Stimulated activated CD8-positive, alpha-beta memory T cell treated with anti-CD3 and anti-CD28 coated beads, Interleukin-4, amount 100 ng/mL, for 48 hours (primary cell): ENCODE data around the gene TBC1D8.

Experiments
- DNase-seq: peaks from one replicate; pipeline ENCODE4 v3.0.0-alpha.2; 2020

TBC1D8 gene

DNA sequence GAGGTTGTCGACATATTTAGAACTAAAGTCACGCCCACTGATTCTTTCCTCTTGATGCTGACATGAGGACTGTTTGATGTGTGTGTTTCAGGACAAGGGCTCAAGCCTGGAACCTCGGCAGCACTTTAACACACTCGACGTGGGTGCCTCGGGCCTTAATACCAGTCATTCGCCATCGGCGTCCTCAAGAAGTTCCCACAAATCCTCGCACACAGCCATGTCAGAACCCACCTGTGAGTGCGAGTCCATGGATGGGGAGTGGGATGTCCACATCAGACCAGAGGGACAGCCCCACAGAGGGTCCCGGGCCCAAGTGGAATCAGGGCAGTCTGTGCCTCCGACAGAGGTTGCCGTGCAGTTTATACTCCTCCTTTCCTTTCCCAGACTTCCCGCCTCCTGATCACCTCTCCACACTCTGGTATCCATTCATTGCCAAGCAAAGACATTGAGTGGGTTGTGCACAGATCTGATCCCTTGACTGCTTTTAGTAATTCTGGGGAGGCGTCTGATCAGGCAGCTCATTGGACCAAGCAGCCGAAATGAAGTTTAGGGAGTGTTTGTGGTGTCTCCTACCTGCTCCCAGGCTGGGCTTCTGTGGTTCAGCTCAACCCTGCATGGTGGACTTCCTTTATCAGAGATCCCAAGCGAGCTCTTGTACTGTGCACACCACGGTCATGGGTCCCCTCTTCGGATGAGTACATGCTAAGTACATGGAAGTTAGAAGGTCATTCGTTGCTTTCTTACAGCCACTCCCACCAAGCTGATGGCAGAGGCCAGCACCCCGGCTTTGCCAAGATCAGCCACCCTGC, 176.3 kb downstream of the TBC1D8 start:
- no peak for DNase-seq

GRCh38 chr2:100972452-100972851, 178.7 kb downstream of the TBC1D8 start:
- DNase-seq: no peak

GRCh38 chr2:100971221-100971620, 180.0 kb downstream of the TBC1D8 start:
- DNase-seq: no peak

GRCh38 chr2:100969998-100970397, 181.2 kb downstream of the TBC1D8 start:
- no peak for DNase-seq

- no peak for DNase-seq
Observed at GRCh38 chr2:100968146-100969145, 182.7 kb downstream of the TBC1D8 start.

DNA sequence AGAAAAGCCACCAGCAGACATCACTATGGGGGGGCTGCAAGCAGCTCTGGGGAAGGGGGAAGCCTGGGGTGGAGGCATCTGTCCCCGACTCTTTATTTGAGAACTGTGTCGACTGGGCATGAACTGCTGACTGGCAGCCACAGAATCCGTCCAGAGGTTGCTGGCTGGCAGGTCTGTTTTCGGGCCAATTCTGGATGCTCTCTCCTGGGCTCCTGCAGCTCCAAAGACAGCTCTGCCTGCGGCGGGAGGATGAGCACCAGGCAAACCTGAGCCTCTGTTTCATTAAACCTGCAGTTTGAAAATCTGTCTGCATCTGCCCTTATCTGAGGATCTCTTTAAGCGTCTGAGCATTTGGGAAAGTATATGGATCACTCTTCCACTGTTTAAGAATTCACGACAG, 183.5 kb downstream of the TBC1D8 start:
- DNase-seq: no peak

- DNase-seq: no peak
Observed at GRCh38 chr2:100965596-100965995, 185.6 kb downstream of the TBC1D8 start.

- DNase-seq: no peak
Observed at GRCh38 chr2:100964681-100965169, 186.5 kb downstream of the TBC1D8 start.

DNA sequence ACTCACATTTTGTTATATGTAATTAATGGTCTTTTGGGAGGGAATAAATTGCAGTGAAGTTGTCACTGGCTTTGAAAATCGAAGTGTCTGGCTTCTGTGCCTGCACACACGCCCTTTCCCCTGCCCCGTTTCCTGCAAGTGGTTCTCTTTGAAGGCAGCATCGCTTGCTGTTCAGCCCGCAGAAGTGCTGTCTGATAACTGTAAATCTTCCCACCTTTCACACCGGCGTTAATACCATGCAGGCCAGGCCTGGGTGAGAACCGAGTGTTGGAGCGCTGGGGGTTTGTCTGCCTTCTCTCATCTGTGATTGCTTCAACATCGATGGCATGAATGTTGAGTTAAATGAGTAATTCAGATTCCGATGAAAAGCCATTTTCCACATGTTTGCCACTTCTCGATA, 187.0 kb downstream of the TBC1D8 start:
- no peak for DNase-seq

GRCh38 chr2:100963026-100963375, 188.2 kb downstream of the TBC1D8 start:
- no peak for DNase-seq

DNA sequence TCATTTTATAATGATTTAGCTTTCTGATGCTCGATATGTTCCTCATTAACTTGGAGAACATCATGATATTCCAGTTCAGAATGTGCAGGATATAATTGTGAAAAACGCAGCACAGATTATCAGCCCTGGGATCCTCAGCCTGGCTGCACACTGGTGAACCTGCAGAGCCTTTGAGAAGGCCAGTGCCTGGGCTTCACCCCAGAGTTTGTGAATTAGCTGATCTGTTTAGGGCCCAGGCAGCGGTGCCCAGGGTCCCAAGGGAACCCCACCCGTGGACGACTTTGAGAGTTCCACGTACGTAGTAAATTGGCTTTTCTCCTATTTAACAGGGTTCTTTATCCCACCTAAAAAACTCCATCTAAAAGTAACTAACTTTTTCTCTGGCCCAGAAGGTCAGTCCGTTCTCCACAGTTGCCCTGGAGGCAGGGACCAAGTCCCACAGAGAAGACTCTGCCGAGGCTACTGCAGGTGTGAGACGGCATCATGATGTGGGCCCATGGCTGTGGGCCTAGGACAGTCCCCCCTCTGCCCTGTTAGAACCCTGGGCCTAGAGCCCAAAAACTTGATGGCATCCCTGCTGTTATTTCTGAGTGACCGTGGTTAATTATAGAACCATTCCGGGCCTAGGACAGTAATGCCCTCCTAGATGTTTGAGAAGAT, 188.7 kb downstream of the TBC1D8 start:
- no peak for DNase-seq

DNA sequence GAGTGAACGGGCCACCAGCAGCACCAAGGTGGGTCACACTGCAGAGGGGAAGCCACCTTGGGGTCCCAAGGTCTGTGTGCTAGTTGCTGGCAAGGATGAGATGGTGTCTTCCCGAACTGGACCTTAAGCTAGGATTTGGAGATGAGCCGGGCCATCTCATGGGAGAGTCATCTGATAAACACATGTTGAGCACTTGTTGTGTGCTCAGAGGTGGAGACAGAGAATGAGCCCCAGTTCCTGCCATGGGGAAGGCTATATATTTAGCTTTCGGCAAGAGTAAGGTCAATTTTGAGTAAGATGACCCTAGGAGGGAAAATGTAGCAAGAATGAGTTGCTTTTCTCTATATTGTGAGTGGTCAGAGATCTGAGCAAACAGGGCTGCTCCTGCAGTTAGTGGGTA, 190.5 kb downstream of the TBC1D8 start:
- DNase-seq: no peak

- no peak for DNase-seq
Observed at GRCh38 chr2:100959225-100959880, 191.8 kb downstream of the TBC1D8 start.

DNA sequence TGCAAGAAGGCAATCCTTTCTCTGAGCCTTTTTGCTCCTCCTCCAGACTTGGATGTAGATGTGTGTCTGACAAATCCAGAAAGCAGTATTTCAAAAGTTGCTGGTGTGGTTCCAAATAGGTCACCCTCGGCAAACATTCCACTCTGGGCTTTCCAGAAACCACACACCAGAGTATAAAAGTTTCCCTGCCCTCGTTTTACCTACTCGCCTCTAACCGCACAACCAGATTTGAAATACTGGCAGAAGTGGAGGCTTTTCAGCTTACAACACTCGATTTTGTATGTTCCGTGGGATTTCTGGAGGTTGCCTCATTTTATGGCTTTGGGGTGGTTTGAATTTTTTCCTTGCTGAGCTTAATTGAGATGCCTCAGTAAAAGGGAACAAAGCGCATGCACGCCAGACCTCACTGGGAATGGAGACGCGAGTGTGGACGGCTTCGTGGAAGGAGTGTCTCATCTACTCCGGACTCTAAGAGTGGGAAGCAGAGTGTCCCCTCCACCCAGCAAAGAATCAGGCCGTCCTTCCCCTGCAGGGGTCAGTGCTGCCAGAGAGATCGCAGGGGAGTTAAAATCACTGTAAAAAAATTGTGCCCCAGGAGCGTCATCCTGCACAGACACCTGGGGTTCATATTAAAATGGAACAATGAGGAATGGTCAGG, 193.1 kb downstream of the TBC1D8 start:
- no peak for DNase-seq
